SU-DHL-6 (cell line): ENCODE measurements around the gene INPP5A.

Experiments used
- H2AFZ ChIP-seq: fragments of 200-600 bp; sonication (generic); 2 replicates; pipeline ENCODE4 v1.6.1; 2014; ENCODE audit warnings: low read depth, mild to moderate bottlenecking, moderate library complexity, mixed read lengths, antibody characterized with exemption, low read length; ENCODE audit not compliant: severe bottlenecking
- H3F3A ChIP-seq: fragments of 200-600 bp; shearing (Covaris generic); 2 replicates; pipeline ENCODE4 v1.6.0; 2016; ENCODE audit warnings: antibody characterized with exemption, mild to moderate bottlenecking; ENCODE audit not compliant: insufficient read depth
- H3K27ac ChIP-seq: fragments of 200-600 bp; sonication (generic); 2 replicates; pipeline ENCODE4 v1.5.1; 2016; ENCODE audit warnings: low read depth, mild to moderate bottlenecking, low read length, moderate library complexity, mixed read lengths
- H3K27me3 ChIP-seq: fragments of 200-600 bp; sonication (generic), shearing (Covaris generic); 2 replicates; pipeline ENCODE4 v1.6.0; 2014; ENCODE audit warnings: mild to moderate bottlenecking, low read length
- H3K36me3 ChIP-seq: fragments of 200-600 bp; sonication (generic); 2 replicates; pipeline ENCODE4 v1.6.1; 2014; ENCODE audit warnings: mild to moderate bottlenecking, low read length, mixed read lengths
- H3K4me2 ChIP-seq: fragments of 300-600, 200-600 bp; shearing (Covaris generic), sonication (generic); 2 replicates; pipeline ENCODE4 v1.6.0; 2014; ENCODE audit warnings: low read length, low read depth, mild to moderate bottlenecking; ENCODE audit not compliant: poor library complexity, severe bottlenecking
- H3K4me3 ChIP-seq: fragments of 200-600 bp; sonication (generic); 2 replicates; pipeline ENCODE4 v1.5.1; 2014; ENCODE audit warnings: antibody characterized with exemption, low read length, mild to moderate bottlenecking, mixed read lengths; ENCODE audit not compliant: insufficient read depth, poor library complexity, severe bottlenecking
- H3K79me2 ChIP-seq: fragments of 200-600 bp; sonication (generic); 2 replicates; pipeline ENCODE4 v1.6.1; 2014; ENCODE audit warnings: mild to moderate bottlenecking, low read length, moderate library complexity; ENCODE audit not compliant: insufficient read depth
- H3K9ac ChIP-seq: fragments of 200-600 bp; sonication (generic); 2 replicates; pipeline ENCODE4 v1.7.0; 2014; ENCODE audit warnings: mild to moderate bottlenecking, low read length
- H3K9me2 ChIP-seq: fragments of 200-600 bp; sonication (generic); replicated peaks from 2 replicates; pipeline ENCODE4 v1.6.1; 2014; ENCODE audit warnings: low read length; ENCODE audit not compliant: insufficient read depth
- H3K9me3 ChIP-seq: fragments of 200-600 bp; sonication (generic); 2 replicates; pipeline ENCODE4 v1.6.1; 2014; ENCODE audit warnings: low read length, mixed read lengths; ENCODE audit not compliant: insufficient read depth
- H4K20me1 ChIP-seq: fragments of 200-600 bp; sonication (generic); 2 replicates; pipeline ENCODE4 v1.6.1; 2014; ENCODE audit warnings: low read depth, mild to moderate bottlenecking, antibody characterized with exemption, low read length, moderate library complexity, mixed read lengths
- EZH2phosphoT487 ChIP-seq: fragments of 200-600 bp; sonication (generic), shearing (Covaris generic); conservative IDR thresholded peaks from 2 replicates; pipeline ENCODE4 v1.6.1; 2018; ENCODE audit warnings: mild to moderate bottlenecking, antibody characterized with exemption, low read length, moderate library complexity, mixed read lengths
- TF ChIP-seq, protein P1 (sequence below): fragments of 200-600 bp; sonication (generic); IDR thresholded peaks from one replicate; pipeline ENCODE4 v1.5.1; 2017; ENCODE audit warnings: antibody characterized with exemption, mild to moderate bottlenecking, low read length, moderate library complexity; ENCODE audit not compliant: insufficient read depth, poor library complexity, severe bottlenecking

The INPP5A gene

GRCh38 chr10:132657748-132658147, 120.2 kb downstream of the INPP5A start:
- Histone ChIP-seq H3K9me2 (no peaks in the 10 kb centered on the region), H3K79me2 (no peaks in the 10 kb centered on the region), H4K20me1 (no peaks in the 10 kb centered on the region), H3K27me3 (no peaks in the 10 kb centered on the region), H3F3A (no peaks in the 10 kb centered on the region), H3K4me2 (no peak overlapping the region), H3K9me3 (no peaks in the 10 kb centered on the region), H3K4me3 (no peak overlapping the region), H3K9ac (no peak overlapping the region), H3K36me3 (no peaks in the 10 kb centered on the region), H3K27ac (no peak overlapping the region), H2AFZ (no peak overlapping the region)
- TF ChIP-seq, protein P1, sequence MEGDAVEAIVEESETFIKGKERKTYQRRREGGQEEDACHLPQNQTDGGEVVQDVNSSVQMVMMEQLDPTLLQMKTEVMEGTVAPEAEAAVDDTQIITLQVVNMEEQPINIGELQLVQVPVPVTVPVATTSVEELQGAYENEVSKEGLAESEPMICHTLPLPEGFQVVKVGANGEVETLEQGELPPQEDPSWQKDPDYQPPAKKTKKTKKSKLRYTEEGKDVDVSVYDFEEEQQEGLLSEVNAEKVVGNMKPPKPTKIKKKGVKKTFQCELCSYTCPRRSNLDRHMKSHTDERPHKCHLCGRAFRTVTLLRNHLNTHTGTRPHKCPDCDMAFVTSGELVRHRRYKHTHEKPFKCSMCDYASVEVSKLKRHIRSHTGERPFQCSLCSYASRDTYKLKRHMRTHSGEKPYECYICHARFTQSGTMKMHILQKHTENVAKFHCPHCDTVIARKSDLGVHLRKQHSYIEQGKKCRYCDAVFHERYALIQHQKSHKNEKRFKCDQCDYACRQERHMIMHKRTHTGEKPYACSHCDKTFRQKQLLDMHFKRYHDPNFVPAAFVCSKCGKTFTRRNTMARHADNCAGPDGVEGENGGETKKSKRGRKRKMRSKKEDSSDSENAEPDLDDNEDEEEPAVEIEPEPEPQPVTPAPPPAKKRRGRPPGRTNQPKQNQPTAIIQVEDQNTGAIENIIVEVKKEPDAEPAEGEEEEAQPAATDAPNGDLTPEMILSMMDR: no peak
- no peak for TF ChIP-seq EZH2phosphoT487

DNA sequence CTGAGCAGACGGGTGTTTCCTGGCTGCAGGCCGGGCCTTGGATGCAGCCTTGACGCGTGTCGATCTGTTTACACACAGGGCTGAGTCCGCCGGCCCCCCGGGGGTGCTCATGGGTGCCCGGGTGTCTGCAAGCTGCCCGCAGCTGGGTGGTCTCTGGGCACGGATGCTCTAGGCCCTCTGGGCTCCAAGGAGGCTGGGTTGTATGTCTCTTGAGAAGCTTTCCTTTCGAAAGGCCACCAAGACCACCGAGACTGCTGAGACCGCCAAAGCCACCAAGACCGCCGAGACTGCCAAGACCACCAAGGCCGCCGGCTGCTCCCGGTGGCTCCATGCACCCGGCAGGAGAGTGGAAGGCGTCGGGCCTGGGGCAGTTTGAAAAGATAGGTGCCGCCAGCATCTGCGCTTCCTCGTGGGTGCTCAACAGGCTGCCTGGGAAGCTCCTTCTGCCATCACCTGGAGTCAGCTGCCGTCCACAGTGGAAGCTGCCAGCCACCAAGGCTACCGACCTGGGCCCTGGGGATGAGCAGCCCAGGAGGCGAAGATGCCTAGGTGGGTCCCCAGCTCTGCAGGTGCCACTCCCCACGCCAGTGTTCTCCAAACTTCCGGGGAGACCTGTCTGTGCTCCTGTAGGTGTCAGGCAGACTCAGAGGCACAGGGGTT, 121.1 kb downstream of the INPP5A start:
- H3F3A ChIP-seq: no peaks in the 10 kb centered on the region
- no peaks in the 10 kb centered on the region for H3K36me3 ChIP-seq
- no peak overlapping the region for H2AFZ ChIP-seq
- no peaks in the 10 kb centered on the region for H4K20me1 ChIP-seq
- no peaks in the 10 kb centered on the region for H3K9me3 ChIP-seq
- no peak overlapping the region for H3K9ac ChIP-seq
- no peak overlapping the region for H3K4me3 ChIP-seq
- TF ChIP-seq, protein P1: no peak
- TF ChIP-seq EZH2phosphoT487: no peak
- H3K9me2 ChIP-seq: no peaks in the 10 kb centered on the region
- H3K79me2 ChIP-seq: no peaks in the 10 kb centered on the region
- H3K27me3 ChIP-seq: no peaks in the 10 kb centered on the region
- no peak overlapping the region for H3K4me2 ChIP-seq
- no peak overlapping the region for H3K27ac ChIP-seq

DNA sequence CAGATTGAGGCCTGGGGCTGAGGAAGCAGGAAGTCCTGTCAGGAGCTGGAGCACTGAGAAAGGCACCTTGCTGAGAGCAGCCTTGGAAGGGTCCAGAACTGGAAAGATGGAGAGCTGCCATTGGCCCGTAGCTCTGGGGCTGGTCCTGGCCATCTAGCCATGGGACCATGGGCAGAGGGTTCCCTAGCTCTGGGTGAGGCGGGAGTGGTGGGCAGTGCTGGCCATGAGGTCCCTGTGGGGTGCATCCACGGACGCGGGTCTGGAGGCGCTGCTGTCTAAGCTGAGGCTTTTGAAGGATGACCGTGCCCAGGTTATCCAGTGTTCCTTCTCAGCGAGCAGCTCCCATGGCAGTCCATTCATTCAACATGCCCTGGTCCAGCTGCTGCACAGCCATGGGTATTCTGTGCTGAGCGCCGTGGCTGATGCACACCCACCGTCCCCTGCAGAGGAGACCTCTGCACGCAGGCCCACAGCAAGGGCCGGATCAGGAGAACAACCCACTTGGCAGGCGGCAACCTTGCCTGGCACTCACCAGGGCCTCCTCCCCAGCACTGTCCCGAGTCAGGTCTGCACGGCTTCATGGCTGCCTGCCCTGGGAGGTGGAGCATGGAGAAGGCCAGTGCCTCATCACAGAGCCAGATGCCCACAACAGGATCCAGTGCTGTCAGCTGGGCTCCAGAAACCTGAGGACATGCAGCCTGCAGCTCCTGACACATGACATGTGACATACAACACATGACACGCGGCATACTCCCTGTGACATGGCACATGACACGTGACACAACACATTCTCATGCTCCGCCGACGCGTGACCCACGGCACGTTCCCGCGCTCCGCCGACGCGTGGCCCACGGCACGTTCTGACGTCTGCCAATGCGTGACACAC, 121.9 kb downstream of the INPP5A start:
- Histone ChIP-seq H3K36me3 (no peaks in the 10 kb centered on the region), H3K27me3 (no peaks in the 10 kb centered on the region), H3K9me2 (no peaks in the 10 kb centered on the region), H3K9me3 (no peaks in the 10 kb centered on the region), H3K27ac (no peak overlapping the region), H2AFZ (no peak overlapping the region), H4K20me1 (no peaks in the 10 kb centered on the region), H3K9ac (no peak overlapping the region), H3K4me3 (no peak overlapping the region), H3K79me2 (no peaks in the 10 kb centered on the region), H3F3A (no peaks in the 10 kb centered on the region), H3K4me2 (no peak overlapping the region)
- TF ChIP-seq EZH2phosphoT487: no peak

GRCh38 chr10:132660385-132660784, 122.8 kb downstream of the INPP5A start:
- no peak overlapping the region for H3K27ac ChIP-seq
- H3K9ac ChIP-seq: no peak overlapping the region
- no peaks in the 10 kb centered on the region for H3K79me2 ChIP-seq
- no peaks in the 10 kb centered on the region for H3K27me3 ChIP-seq
- TF ChIP-seq EZH2phosphoT487: no peak
- no peaks in the 10 kb centered on the region for H4K20me1 ChIP-seq
- no peak overlapping the region for H2AFZ ChIP-seq
- no peak overlapping the region for H3K4me3 ChIP-seq
- no peaks in the 10 kb centered on the region for H3K9me2 ChIP-seq
- H3F3A ChIP-seq: no peaks in the 10 kb centered on the region
- H3K36me3 ChIP-seq: no peaks in the 10 kb centered on the region
- H3K4me2 ChIP-seq: no peak overlapping the region
- no peaks in the 10 kb centered on the region for H3K9me3 ChIP-seq
